NK-92 treated with Interleukin-12 subunit alpha and Interleukin-12 subunit beta, amount 100 ng/mL, for 24 hours (cell line): ENCODE data around the gene KCNAB1.
"Not testable (repeated sequence)": the region's sequence is repeated elsewhere in the genome, so short reads cannot be mapped to it uniquely, and the experiment has no call there.

Source experiments
- DNase-seq: peaks from one replicate; lab custom pipeline; 2025; lab: John Stamatoyannopoulos, UW

KCNAB1 gene

GRCh38 chr3:156218353-156218744 is 98.0 kb downstream of the KCNAB1 start:
- no peak for DNase-seq

GRCh38 chr3:156222381-156222780 is 102.0 kb downstream of the KCNAB1 start:
- DNase-seq = not testable (repeated sequence)

DNA sequence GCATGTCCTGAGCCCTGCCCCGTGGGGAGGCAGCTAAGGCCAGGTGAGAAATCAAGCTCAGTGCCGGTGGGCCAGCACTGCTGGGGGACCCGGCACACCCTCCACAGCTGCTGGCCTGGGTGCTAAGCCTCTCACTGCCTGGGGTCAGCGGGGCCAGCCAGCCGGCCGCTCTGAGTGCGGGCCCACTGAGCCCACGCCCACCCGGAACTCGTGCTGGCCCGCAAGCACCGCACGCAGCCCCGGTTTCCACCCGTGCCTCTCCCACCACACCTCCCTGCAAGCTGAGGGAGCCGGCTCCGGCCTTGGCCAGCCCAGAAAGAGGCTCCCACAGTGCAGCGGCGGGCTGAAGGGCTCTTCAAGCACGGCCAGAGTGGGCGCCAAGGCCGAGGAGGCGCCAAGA is 103.7 kb downstream of the KCNAB1 start:
- not testable (repeated sequence) for DNase-seq

DNA sequence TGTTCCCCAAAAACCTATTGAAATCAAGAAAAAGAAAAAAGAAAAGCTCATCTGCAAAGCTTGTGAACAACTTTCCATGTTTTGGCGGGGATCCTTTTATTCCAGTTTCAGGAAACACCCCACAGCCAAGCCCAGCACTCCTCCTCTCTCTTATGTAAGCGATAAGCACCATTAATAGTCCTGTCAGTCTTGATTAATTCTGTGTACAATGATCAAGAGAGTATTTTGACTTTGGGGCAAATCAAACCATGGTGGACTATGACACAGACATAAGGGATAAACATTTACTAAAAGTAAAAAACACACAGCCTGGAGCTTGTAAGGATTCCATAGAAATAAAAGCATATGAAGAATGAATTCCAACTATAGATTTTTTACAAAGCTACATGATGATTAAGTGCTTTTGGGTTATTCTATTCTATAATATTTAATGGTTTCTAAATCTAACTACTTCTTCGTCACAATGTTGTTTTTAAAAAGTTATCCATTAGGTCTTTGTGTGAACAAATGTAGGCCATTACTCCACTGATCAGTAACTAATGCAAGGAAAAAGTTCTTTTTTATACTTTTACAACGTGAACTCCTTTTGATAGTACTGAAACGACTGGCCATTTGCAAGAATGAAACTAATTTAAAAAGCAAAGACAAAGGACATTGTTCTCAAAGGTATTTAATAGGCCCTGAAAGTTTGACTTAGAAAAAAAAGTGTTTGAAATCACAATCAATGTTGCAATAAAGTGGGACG is 106.5 kb downstream of the KCNAB1 start:
- DNase-seq = no peak

- DNase-seq = no peak
Observed at GRCh38 chr3:156227704-156228103, 107.3 kb downstream of the KCNAB1 start.

DNA sequence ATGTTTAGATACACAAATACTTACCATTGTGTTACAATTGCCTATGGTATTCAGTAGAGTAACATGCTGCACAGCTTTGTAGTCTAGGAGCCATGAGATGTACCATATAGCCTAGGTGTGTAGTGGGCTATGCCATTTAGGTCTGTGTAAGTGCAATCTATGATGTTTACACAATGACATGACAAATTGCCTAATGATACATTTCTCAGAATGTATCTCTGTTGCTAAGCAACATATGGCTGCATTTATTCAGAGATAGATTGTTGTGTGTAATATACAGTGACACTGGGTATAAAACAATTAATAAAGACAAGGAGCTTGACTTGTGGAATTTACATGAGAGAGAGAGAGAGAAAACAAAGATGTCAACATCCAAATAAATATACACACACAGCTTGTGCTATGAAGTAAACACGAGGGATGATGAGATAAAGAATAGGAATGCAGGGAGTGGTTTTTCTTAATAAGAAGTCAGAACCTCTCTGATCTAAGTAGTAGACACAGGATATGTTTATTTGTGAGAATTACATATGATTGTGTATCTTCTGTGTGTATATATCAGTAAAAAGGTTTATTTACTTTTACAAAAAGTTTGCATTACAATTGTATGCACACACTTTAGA is 110.0 kb downstream of the KCNAB1 start:
- no peak for DNase-seq

DNA sequence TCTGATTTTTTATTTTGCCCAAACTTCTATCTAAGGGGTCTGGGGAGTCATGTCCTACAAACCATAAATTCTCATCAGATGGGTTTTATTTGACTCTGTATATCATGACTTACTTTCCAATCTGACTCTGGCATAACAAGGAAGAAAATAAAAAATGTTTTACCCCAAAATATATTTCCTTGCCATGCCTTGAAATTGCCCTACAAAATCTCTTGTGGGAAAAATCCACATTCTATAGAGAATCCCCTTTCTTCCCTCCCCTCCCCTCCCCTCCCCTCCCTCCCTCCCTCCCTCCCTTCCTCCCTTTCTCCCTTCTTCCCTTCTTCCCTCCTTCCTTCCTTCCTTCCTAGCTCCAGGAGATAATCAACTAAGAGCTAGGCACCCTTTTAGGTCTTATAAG is 110.8 kb downstream of the KCNAB1 start:
- DNase-seq = not testable (repeated sequence)

DNA sequence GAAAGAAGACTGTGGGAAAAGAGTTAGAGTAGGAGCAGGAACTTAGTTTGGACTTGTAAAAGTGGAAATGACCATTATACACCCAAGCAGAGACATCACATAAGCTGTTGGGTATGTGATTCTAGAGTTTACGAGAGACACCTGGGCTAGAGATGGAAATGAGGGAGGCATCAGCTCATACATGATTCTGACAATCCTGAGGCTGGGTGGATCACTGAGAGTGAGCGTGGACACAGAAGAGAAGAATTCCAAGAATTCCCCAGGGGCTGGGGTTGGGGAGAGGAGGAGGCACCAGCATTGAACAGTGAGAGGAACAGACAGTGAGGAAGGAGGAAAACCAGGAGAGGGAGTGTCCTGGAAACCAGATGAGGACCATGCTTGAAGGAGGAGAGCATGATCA is 113.5 kb downstream of the KCNAB1 start:
- DNase-seq = no peak

GRCh38 chr3:156236556-156237260 is 116.3 kb downstream of the KCNAB1 start:
- DNase-seq = no peak

GRCh38 chr3:156240642-156241041 is 120.3 kb downstream of the KCNAB1 start:
- no peak for DNase-seq

DNA sequence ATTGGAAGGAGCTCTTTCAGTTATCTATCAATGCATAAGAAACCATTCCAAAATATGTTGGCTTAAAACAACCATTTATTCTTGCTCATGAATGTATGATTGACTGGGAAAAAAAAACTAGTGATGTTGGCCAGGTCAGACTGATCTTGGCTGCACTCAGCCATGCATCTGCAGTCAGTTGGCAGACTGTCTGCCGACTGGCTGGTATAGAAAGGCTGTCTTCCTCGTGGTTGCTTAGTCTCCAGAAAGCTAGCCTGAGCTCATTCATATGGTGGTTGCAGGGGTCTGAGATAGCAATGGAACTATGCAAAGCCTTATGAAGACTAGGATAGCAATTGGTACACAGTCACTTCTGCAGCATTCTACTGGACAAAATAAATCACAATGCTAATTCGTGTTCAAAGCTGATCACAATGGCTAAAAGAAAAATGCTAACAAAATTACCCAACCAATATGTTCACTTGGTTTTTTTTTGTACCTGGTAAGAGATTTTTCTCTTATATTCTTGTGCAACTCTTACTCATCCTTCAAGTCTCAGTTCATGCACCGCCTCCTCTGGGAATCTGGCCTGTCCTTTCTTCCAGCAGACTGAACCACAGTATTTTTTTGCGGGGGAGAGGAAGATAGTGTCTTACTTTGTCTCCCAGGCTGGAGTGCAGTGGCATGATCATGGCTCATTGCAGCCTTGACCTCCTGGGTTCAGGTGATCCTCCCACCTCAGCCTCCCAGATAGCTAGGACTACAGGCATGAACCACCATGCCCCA is 126.8 kb downstream of the KCNAB1 start:
- DNase-seq = no peak

DNA sequence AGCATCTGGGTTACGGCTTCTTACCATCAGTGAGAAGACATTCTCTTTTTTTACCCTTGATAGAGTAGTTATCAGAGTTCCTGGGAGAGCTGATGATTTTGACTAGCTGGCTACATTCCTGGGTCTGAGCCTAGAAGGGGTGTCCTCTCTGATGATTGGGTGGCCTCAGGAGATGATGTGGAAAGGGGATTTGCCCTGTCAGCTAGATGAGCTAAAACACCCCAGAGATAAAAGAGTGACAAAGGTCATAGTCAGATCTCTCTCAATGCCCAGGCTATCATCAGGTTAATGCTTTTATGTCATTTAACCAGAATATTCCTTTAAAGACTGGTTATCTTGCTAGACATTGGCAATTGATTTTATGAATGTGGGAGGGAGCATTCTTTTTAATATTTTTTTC is 130.2 kb downstream of the KCNAB1 start:
- no peak for DNase-seq

GRCh38 chr3:156251424-156251823 is 131.0 kb downstream of the KCNAB1 start:
- no peak for DNase-seq

DNA sequence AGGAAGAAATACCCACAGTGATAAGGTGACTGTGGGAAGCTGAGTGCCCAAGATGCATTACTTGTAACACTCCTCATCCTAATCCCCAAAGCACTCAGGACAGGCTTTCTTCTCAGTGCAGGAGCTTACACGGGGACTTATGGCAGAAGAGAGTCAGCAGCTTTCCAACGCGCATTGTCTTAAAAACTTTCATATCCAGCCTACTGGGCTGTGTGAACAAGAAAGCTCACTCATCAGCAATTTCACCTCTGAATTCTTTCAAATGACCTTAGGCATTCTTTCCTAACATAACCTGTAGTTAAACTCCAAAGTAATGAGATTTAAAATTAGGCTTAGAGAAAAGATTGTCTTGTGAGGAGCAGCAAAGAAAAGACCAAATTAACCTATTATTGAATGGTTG is 132.3 kb downstream of the KCNAB1 start:
- DNase-seq = no peak

DNA sequence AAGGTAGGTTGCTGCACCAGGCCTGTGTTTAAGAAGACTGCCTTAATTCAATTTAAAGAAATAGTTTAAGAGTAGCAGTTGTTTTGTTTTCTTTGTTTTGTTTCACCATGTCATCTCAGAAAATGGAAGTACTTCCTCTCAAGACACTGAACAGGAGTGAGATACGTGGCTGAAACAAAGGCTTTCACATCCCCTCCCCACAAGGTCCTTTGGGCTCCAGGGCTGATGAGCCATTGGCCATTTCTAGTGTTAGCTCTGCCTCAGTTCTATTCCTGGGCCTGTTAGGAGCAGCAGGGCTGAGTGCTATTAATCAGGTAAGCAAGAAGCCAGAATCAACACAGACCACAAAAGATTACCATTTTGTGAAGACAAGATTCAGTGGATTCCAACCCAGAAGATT is 132.8 kb downstream of the KCNAB1 start:
- DNase-seq = no peak

DNA sequence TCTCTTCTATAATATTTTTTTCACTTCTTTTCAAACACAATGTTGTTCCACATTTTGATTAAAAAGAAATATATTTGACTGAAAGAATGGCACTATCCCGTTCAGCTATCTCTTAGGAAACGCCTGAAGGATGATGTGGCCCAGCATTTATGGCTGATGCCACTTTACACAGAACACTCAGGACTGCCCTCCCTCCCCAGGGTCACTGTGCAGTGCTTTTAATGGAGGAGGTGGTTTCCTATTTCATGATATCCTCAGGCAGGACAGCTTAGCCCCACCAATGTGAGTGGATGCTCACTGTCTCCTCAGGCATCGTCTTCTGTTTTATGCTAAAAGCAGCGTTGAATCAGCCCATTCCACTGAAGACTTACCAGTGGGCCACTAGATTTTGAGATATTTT is 135.9 kb downstream of the KCNAB1 start:
- no peak for DNase-seq

- DNase-seq = no peak
Observed at GRCh38 chr3:156256945-156257344, 136.6 kb downstream of the KCNAB1 start.

- no peak for DNase-seq
Observed at GRCh38 chr3:156258301-156258700, 137.9 kb downstream of the KCNAB1 start.

- no peak for DNase-seq
Observed at GRCh38 chr3:156259896-156260295, 139.5 kb downstream of the KCNAB1 start.

- no peak for DNase-seq
Observed at GRCh38 chr3:156260331-156260730, 140.0 kb downstream of the KCNAB1 start.

DNA sequence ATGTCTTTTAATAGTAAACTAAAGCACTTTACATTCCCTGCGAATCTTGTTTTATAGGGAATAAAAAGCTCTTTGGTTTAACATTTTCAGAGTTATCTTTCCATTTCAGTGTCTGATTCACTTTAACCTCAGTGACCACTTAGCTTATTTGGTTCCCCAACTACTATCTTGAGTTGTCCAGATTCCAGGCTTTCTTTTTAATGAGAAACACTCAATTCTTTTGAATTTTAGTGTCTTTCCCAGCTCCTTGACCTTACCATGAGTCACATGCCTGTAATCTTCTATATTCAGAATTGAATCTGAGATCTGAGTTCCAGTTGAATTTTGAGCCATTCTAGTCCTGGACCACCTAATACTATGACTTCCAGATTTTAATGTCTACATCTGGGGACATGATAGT is 144.4 kb downstream of the KCNAB1 start:
- DNase-seq = no peak

DNA sequence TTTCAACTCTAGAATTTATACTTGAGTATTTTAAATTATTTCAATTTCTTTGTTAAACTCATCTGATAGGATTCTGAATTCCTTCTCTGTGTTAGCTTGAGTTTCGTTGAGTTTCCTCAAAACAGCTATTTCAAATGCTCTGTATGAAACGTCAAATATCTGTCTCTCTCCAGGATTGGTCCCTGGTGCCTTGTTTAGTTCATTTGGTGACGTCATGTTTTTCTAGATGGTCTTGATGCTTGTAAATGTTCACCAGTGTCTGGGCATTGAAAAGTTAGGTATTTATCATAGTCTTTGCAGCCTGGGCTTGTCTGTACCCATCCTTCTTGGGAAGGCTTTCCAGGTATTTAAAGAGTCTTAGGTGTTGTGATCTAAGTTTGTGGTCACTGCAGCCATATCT is 151.1 kb downstream of the KCNAB1 start:
- no peak for DNase-seq
